Measurements from ENCODE around the gene CDCP1. TPM values are rescaled to one million over a fixed set of nuclear protein-coding genes. Genes with fewer than 3 reads are reported as not detected.
A peak's percentile ranks its signal among the peaks of the same experiment; 100 is the strongest.

CDCP1 gene
- total RNA-seq, 6 experiments from 2014 or later, result 0.78 to 2.1 (median 1.7) TPM

- Mint-ChIP-seq H3K4me1 (ENCODE audit: low read depth) (peaks cover 62% of the 10 kb centered on the region), H3K4me3 (no peak overlapping the region), H3K9me3 (no peaks in the 10 kb centered on the region), H3K27me3 (ENCODE audit: insufficient read depth) (peaks cover 4% of the 10 kb centered on the region), H3K36me3 (ENCODE audit: low read depth) (peaks cover 5% of the 10 kb centered on the region; the same call in 1 of the 2 replicates), H3K27ac (peak overlapping the region; percentile 99)
- no peak for DNase-seq
- TF ChIP-seq, protein P1, sequence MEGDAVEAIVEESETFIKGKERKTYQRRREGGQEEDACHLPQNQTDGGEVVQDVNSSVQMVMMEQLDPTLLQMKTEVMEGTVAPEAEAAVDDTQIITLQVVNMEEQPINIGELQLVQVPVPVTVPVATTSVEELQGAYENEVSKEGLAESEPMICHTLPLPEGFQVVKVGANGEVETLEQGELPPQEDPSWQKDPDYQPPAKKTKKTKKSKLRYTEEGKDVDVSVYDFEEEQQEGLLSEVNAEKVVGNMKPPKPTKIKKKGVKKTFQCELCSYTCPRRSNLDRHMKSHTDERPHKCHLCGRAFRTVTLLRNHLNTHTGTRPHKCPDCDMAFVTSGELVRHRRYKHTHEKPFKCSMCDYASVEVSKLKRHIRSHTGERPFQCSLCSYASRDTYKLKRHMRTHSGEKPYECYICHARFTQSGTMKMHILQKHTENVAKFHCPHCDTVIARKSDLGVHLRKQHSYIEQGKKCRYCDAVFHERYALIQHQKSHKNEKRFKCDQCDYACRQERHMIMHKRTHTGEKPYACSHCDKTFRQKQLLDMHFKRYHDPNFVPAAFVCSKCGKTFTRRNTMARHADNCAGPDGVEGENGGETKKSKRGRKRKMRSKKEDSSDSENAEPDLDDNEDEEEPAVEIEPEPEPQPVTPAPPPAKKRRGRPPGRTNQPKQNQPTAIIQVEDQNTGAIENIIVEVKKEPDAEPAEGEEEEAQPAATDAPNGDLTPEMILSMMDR (IDR thresholded peaks at IDR 0.05), result no peak
Observed at GRCh38 chr3:45166321-45166879, 20.2 kb upstream of the CDCP1 start.

DNA sequence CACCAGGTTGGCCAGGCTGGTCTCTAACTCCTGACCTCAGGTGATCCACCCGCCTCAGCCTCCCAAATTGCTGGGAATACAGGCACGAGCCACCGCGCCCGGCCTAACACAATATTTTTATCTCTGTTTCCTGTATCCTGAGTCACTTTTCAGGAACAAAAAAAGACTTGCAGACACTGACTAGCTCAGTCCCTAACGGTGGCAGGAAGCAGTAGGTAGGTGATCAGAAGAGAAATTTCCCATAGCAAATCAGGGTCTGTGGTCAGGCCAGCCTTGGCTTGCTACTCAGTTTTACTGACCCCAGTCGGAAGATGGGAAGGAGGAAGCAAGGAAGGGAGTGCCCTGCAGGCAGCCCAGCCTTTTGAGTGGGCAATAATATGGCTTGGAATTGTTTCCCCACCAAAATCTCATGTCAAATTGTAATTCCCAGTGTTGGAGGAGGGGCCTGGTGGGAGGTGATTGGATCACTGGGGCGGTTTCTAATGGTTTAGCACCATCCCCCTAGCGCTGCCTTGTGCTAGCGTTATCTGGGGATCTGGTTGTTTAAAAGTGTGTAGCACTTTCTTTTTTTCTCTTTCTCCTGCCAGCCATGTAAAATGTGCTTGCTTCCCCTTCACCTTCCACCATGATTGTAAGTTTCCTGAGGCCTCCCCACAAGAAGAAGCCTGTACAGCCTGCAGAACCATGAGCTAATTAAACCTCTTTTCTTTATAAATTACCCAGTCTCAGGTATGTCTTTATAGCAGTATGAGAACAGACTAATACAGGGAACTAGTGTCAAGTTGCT, 19.5 kb upstream of the CDCP1 start:
- peak overlapping the region; percentile 99 for H3K27ac Mint-ChIP-seq
- peaks cover 54% of the 10 kb centered on the region for H3K4me1 Mint-ChIP-seq (ENCODE audit: low read depth)
- H3K4me3 Mint-ChIP-seq, result no peak overlapping the region
- TF ChIP-seq, protein P1 (IDR thresholded peaks at IDR 0.05), result no peak
- H3K9me3 Mint-ChIP-seq, result no peaks in the 10 kb centered on the region
- H3K27me3 Mint-ChIP-seq (ENCODE audit: insufficient read depth), result peaks cover 3% of the 10 kb centered on the region
- no peak for DNase-seq
- peaks cover 5% of the 10 kb centered on the region; the same call in 1 of the 2 replicates for H3K36me3 Mint-ChIP-seq (ENCODE audit: low read depth)

GRCh38 chr3:45164056-45164455, 17.9 kb upstream of the CDCP1 start:
- Mint-ChIP-seq H3K4me3 (no peak overlapping the region), H3K27me3 (ENCODE audit: insufficient read depth) (peaks cover 3% of the 10 kb centered on the region), H3K9me3 (no peaks in the 10 kb centered on the region), H3K27ac (no peak overlapping the region), H3K36me3 (ENCODE audit: low read depth) (peaks cover 5% of the 10 kb centered on the region; the same call in 1 of the 2 replicates), H3K4me1 (ENCODE audit: low read depth) (peaks cover 38% of the 10 kb centered on the region)
- DNase-seq, result no peak
- TF ChIP-seq, protein P1 (IDR thresholded peaks at IDR 0.05), result no peak

DNA sequence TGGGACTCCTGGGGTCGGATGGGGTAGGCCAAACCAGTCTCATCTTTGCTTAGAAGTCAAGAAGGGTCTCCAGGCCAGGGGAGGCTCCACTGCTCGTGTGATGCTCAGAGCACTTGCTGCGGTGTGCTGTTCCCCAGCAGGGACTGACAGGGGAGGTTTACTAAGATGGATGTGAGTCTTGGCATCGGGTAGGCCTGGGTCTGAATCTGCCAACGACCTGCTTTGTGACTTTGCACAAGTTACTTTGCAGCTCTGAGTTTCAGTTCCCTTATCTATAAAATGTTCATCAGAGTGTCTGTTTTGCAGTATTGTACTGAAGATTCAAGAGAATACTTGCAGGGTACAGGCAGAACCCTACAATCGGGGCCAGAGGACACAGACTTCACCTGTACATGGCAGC, 17.3 kb upstream of the CDCP1 start:
- TF ChIP-seq, protein P1 (IDR thresholded peaks at IDR 0.05), result no peak
- Mint-ChIP-seq H3K36me3 (ENCODE audit: low read depth) (peaks cover 5% of the 10 kb centered on the region; the same call in 1 of the 2 replicates), H3K27ac (no peak overlapping the region), H3K9me3 (no peaks in the 10 kb centered on the region), H3K4me1 (ENCODE audit: low read depth) (peaks cover 32% of the 10 kb centered on the region), H3K27me3 (ENCODE audit: insufficient read depth) (peaks cover 3% of the 10 kb centered on the region), H3K4me3 (no peak overlapping the region)
- DNase-seq, result no peak

GRCh38 chr3:45154641-45155147, 8.5 kb upstream of the CDCP1 start:
- no peak overlapping the region; the same call in 1 of the 2 replicates for H3K4me3 Mint-ChIP-seq
- DNase-seq, result peak; percentile 73
- H3K4me1 Mint-ChIP-seq (ENCODE audit: low read depth), result peaks cover 30% of the 10 kb centered on the region
- TF ChIP-seq, protein P1 (IDR thresholded peaks at IDR 0.05), result no peak
- H3K36me3 Mint-ChIP-seq (ENCODE audit: low read depth), result peaks cover 11% of the 10 kb centered on the region
- H3K9me3 Mint-ChIP-seq, result peaks cover 21% of the 10 kb centered on the region
- H3K27me3 Mint-ChIP-seq (ENCODE audit: insufficient read depth), result no peaks in the 10 kb centered on the region
- peak overlapping the region; percentile 83 for H3K27ac Mint-ChIP-seq

Measured in HFFc6 (cell line).